Fibroblast of lung (primary cell): ENCODE measurements around the gene CNST.

ENCODE experiments used
- CTCF ChIP-seq, 2 donors: IDR thresholded peaks in 1 of 2; conservative IDR thresholded peaks in 1 of 2; 1 replicate in 1 of 2; 2 replicates in 1 of 2; pipeline ENCODE4 v1.5.1; 2011 to 2012; ENCODE audit warnings: low read length in 2 of 2, control low read depth in 1 of 2, inconsistent platforms in 1 of 2, low read depth in 1 of 2, mild to moderate bottlenecking in 1 of 2
- EZH2 ChIP-seq: IDR thresholded peaks from 2 replicates; pipeline ENCODE4 v1.5.1; 2012; ENCODE audit warnings: low read length, control low read depth, mild to moderate bottlenecking; ENCODE audit errors: missing control alignments

- no peak for TF ChIP-seq CTCF (conservative IDR thresholded peaks at IDR 0.05 in 1 of 2, IDR thresholded peaks at IDR 0.05 in 1 of 2; ENCODE audit: low read depth in 1 of 2, low read length in 2 of 2)
- no peak for TF ChIP-seq EZH2
These were observed 28.4 kb upstream of the CNST start for GRCh38 chr1:246537887-246538286.
